HG03139 (cell line): Measurements from ENCODE around the gene SMAD2.

Experiments
- ATAC-seq: cut with Tn5 transposase; IDR thresholded peaks from one replicate; pipeline ENCODE4 v1.9.1; 2021; ENCODE audit not compliant: unreplicated experiment

SMAD2 gene

GRCh38 chr18:47898055-47898454 lies 32.4 kb downstream of the SMAD2 start:
- ATAC-seq, result no peak

GRCh38 chr18:47895565-47896250 lies 34.8 kb downstream of the SMAD2 start:
- no peak for ATAC-seq

- no peak for ATAC-seq
Observed at GRCh38 chr18:47893939-47894699, 36.3 kb downstream of the SMAD2 start.

GRCh38 chr18:47893047-47893446 lies 37.4 kb downstream of the SMAD2 start:
- ATAC-seq, result no peak

DNA sequence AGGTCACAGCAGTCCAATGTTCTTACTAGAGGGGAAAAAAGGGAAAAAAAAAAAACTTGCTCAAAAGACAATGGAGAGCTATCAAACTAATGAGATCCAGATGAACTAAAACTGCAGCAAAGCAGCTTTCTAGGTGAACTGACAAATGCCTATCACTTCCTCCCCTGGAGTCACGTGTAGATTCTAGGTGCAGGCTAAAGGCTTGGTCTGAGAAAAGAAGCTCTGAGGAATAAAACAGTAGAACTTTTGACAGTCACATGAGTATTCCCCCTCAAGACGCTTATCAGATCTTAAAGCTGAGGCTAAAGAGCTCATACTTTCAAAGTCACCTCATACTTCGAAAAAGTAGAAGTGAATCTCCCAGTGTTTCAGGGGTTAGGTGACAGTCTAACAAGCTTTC lies 42.3 kb downstream of the SMAD2 start:
- no peak for ATAC-seq

DNA sequence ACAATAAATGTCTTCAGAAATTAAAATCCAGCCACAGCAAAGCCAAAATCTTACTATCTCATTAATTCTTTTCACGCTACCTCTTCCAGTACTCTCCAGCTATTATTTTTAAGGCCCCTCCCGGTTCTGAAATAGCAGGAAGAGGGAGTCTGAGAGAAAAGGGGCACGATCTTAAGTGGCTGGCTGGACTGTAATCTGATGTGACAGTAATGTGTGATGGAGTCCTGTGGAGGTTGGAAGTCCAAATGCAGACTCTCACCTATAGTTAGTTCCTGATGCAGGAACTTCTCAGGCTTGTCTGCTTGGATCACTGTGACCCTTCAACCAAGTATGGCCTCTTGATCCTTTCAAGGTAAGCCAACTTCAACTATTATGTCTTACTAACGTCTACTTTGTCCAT lies 43.2 kb downstream of the SMAD2 start:
- ATAC-seq, result no peak

DNA sequence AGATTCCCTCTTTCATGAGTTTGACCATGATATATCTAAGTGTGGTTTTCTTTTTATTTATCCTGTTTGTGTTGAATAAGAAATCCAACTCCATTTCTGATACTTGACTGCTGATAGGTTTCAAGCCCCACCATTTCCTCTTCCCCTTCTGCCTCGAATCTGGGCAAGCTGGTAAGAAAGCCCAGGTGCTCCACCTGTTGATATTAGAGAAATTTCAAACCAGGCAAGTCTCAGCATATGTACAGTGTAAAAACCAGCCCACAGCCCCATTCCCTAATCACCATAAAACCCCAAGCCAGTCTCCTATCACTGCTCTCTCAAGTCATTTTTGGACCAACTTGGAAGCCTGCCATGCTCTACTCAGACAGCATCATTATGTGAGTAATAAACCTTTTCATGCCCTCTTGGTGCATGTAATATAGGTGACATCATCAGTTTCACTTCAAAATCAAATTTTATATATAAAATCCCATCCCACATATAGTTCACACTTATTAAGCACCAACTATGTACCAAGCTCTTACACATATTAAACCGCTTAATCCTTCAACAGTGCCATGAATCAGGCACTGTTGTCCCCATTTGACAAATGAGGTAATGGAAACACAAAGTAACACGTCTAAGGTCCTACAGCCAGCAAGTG lies 46.6 kb downstream of the SMAD2 start:
- ATAC-seq, result no peak

DNA sequence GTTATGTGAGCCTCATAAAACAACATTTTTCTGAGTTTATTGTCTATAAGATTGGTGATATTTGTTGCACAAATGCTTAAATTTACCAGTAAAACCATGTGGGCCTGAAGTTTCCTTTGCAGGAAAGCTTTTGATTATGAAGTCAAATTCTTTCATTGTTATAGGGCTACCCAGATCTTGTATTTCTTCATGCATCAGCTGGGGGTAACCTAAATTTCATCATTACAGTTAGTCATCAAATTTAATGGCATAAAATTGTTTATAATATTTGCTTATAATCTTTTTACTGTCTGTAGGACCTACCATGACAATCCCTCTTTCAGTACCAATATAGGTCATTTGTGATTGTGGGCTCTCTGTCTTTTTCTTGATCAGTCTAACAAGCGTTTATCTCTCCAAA lies 47.8 kb downstream of the SMAD2 start:
- no peak for ATAC-seq

- no peak for ATAC-seq
Observed at GRCh38 chr18:47881752-47882455, 48.6 kb downstream of the SMAD2 start.

- ATAC-seq, result no peak
Observed at GRCh38 chr18:47881042-47881441, 49.4 kb downstream of the SMAD2 start.

DNA sequence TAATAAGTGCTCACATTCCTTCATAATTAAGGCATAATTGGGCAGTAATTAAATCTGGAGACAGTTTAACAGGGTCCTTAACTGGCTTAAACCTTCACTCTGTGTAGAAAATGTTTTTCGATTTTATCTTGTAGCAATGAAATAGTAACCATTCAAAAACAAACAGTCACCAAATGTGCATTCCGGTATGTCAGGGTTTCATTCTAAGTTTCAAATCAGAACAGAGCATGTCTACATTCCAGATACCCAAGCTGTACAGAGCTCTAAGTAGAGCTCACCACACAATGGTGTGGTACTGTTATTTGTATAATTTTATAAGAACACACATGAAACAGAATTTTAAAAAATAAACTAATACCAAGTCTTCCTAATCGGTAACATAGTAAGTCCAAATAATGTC lies 52.6 kb downstream of the SMAD2 start:
- ATAC-seq, result no peak

DNA sequence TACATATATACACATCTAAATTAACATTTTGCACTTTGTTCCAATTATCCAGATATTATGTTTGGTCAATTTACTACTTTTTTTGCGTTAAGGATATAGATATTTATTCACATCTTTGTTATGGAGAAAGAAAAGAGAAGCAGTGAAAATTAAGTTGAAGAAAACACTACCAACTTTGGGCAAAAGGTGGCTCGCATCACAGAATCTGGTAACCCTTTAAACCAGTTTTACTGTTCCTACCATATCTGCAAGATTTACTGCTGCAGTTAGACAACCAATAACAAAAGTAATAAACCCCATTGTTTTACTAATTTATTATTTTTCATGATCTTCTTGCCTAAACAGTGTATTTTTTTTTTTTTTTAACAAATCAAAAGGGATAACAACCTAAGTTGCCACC lies 53.6 kb downstream of the SMAD2 start:
- no peak for ATAC-seq

GRCh38 chr18:47873625-47874024 lies 56.8 kb downstream of the SMAD2 start:
- ATAC-seq, result no peak

GRCh38 chr18:47872426-47872825 lies 58.0 kb downstream of the SMAD2 start:
- no peak for ATAC-seq

- no peak for ATAC-seq
Observed at GRCh38 chr18:47871288-47871687, 59.2 kb downstream of the SMAD2 start.

- ATAC-seq, result no peak
Observed at GRCh38 chr18:47870605-47871004, 59.9 kb downstream of the SMAD2 start.

DNA sequence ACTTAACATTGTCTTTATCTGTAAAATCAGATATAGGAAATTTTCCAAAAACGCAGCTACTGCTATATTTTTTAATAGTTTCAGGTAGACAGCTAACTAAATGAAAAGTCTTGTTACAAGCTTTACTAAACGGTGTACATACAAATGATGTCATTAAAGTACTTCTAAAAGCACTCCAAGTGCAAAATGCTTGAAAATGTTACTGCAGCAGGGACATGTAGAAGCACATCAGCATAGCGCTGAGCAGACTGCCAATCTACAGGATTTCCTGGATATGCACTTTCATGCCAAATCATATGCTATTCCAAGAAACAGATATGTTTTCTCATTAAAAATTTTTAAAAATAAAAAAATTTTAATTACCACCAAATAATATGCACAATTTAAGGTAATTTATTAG lies 61.7 kb downstream of the SMAD2 start:
- ATAC-seq, result no peak

GRCh38 chr18:47865183-47865582 lies 65.3 kb downstream of the SMAD2 start:
- ATAC-seq, result no peak

- no peak for ATAC-seq
Observed at GRCh38 chr18:47863041-47863440, 67.4 kb downstream of the SMAD2 start.

- no peak for ATAC-seq
Observed at GRCh38 chr18:47858607-47859006, 71.9 kb downstream of the SMAD2 start.

- ATAC-seq, result no peak
Observed at GRCh38 chr18:47847635-47848034, 82.8 kb downstream of the SMAD2 start.

DNA sequence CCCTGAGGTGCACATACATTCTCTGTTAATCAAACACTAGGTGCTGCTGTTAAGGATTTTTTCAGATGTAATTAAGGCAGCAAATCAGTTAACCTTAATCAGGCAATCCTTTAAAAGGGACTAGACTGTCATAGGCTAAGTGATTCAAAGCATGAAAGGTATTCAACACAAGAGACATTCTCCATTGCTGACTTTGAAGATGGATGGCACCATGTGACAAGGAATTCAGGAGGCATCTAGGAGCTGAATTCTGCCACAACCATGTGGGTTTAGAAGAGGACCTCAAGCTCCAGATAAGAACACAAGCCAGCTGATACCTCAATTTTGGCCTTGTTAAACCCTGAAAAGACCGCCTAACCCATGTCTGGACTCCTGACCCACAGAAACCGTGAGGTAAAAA lies 84.0 kb downstream of the SMAD2 start:
- ATAC-seq, result no peak
